NCI-H1694 treated with DMSO at 0.1 percent for 48 hours (cell line): ENCODE results near the gene MAGI2.
"Not testable (repeated sequence)": the region's sequence is repeated elsewhere in the genome, so short reads cannot be mapped to it uniquely, and the experiment has no call there.

Experiments used
- DNase-seq: peaks from one replicate; lab custom pipeline; 2025; lab: John Stamatoyannopoulos, UW

The MAGI2 gene

DNA sequence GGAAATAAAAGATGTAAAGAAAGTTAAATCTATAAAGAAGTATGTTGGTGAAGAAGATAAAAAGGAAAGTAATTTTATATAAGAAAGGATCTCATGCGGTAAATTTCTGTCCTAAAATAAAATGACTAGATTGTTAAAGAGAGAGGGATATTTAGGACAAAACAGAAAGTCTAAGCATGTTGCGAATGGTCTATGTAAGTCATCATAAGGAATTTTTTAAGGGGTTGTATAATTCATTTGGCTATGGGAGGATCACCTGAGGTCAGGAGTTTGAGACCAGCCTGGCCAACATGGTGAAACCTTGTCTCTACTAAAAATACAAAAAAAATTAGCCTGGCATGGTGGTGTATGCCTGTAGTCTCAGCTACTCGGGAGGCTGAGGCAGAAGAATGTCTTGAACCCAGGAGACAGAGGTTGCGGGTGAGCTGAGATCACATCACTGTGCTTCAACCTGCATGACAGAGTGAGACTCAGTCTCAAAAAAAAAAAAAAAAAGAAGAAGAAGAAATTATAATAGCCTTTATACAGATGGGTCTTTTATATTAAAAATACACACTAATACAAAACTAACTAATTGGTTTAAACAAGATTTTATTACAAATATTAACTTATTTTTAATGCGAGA is 294.3 kb downstream of the MAGI2 start:
- no peak for DNase-seq

DNA sequence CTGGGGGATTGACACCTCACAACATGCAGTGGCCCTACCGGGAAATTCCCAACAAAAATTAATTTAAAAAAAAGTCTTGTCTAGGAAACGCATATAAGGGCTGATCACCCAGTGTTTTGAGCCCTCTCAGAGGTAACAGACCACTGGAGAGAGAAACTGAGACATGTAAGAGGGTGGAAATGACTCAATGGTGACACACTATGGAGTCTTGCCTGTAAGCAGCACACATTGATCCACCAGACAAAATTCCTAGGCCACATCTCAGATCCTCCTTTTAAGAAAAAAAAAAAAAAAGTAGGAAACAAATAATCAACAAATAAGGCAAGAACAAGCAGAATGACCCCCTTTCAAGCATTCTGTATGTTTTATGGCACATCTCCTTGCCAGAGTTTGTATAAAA is 296.2 kb downstream of the MAGI2 start:
- DNase-seq: no peak

DNA sequence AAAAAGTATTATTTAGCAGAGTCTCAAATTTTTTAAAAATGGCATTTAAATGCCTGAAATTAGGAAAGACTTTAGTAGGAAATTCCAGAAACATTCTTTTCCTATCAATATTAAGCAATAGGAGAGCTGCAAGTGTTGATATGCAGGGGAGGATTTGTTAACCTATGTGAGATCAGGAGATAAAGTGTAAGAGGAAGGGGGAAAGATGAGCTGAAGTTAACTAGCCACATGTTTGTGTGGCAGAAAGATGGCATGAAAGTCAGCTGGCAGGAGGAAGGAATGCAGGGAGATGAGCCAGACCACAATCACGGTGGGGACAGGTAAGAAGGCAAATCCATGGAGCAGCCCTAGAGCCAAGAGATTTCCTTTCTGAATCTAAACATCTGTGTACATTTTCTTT is 303.6 kb downstream of the MAGI2 start:
- no peak for DNase-seq

DNA sequence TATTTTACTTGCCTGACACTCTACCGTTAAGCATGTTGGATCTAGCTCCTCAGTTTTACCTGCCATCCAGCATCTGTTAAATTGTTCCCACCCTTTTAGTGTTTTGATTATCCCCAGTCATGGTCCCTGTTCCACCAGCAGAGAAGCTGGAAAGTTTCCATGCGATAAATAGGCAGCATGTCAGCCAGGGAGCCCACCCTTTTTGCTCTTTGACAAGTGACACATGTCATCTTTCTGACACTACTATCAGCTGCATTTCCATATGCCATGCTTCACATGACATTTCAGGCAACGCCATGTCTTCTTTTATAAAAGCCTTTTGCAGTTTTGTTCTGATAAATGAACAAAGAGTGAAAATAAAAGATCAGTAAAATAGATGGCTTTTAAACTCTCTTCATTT is 310.8 kb downstream of the MAGI2 start:
- DNase-seq: peak; percentile 31

DNA sequence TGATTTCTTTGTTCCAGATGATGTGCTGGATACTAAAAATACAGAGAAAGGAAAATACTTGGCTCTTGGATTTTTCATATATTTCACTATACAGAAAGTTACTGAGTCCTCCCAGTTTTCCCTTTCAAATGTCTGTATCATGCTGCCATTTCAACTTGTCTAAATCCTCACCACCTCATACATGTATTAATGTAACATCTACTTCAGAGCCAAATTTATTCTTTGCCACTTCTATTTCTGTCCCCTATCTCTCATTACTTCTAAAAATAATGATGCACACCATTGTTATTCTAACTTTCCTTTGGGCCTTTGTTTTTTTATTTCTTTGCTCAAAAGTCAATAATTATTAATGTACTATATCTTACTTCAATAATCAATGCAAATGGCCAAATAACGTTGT is 312.2 kb downstream of the MAGI2 start:
- no peak for DNase-seq

DNA sequence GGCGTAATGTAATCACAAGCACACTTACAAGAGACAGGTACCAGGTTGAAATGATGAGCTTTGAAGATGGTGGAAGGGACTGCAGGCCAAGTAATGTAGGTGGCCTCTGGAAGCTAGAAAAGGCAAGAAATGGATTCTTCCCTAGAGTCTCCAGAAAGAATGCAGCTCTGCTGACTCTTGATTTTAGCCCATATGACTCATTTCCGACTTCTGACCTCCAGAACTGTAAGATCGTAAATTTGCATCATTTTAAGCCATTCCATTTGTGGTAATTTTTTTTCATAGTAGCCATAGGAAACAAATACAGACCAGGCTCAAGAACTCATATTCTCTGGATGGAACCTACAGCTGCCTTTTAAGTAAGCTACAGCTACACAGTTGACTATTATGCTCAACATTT is 315.5 kb downstream of the MAGI2 start:
- no peak for DNase-seq

DNA sequence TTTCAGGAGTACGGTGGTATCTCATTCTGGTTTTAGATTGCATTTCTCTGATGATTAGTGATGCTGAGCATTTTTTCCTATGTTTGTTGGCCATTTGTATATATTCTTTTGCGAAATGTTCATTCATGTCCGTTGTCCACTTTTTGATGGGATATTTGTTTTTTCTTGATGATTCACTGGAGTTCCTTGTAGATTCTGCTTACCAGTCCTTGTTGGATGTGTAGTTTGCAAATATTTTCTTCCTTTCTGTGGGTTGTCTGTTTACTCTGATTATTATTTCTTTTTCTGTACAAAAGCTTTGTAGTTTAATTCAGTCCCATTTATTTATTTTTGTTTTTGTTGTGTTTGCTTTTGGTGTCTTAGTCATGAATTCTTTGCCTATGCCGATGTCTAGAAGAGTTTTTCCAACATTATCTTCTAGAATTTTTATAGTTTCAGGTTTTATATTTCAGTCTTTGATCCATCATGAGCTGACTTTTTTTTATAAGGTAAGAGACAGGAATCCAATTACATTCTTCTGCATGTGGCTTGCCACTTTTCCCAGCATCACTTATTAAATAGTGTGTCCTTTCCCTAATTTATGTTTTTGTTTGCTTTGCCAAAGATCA is 320.5 kb downstream of the MAGI2 start:
- no peak for DNase-seq

DNA sequence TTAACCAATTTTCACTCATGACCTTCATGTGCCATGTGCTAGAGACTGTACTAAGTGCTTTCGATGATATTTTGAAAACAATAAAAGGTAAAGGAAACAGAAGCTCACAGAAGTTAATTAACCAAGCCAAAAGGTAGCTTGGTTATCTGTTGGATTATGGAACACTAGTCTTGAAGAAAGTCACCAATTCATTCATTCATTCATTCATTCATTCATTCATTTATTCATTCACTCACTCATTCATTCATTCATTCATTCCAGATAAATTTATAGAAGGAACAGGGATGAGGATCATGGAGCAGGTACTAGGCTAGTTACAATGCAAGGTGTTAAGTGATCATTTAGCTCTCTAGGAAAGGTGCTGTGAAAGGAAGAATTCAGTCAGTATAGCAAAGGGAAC is 322.8 kb downstream of the MAGI2 start:
- DNase-seq: no peak

DNA sequence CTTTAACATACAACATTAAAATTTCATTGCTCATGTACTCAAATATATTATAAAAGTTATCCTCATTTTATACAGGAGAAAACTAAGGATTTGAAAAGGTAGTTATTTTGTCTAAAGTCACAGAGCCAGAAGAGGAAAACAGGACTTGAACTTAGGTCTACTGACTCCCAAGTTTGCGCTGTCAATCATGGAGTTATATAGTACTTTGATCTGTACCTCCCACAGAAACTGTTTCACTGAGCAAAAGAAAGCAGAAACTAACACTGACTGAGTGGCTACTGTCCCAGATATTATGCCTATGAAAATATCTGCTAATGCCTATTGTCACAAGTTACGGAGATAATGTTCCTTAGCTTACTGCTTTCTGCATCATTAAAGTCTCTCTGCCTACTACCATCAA is 329.1 kb downstream of the MAGI2 start:
- no peak for DNase-seq

DNA sequence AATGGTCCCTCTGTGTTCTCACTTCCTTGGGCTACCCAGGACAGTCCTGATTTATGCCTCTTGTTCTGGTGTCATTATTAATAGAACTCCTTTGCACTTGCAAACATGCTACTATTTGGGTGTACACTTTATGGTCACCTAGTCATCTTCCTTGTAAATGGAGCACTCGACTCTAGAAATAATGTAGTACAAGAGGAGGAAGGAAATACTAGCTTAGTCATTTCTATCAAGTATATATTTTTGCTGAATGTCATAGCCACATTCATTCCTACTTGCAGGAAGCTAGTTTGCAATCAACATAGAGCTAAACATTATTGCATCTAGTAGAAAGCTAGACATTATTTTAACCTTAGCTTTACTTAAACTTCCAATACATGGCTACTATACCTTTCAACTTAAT is 335.3 kb downstream of the MAGI2 start:
- DNase-seq: no peak

DNA sequence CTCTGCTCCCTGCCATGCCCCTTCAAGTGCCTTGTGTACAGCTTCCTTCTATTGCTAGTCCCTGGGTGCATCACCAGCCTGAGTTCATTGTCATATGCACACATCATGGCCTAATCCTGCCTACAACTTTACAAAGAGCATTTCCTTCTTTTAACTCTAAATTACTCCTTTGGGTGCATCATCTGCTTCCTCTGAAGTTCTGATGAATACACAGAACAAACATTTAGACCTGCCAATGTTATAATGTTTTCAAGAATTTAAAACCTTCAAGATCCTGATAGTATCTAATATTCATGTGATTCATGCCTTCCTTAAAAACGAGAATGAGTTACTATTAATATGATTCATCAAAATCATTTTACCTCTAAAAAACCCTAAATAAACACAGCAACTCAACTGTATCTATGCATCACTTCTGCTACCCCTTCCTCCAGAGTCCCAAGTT is 357.1 kb downstream of the MAGI2 start:
- no peak for DNase-seq

DNA sequence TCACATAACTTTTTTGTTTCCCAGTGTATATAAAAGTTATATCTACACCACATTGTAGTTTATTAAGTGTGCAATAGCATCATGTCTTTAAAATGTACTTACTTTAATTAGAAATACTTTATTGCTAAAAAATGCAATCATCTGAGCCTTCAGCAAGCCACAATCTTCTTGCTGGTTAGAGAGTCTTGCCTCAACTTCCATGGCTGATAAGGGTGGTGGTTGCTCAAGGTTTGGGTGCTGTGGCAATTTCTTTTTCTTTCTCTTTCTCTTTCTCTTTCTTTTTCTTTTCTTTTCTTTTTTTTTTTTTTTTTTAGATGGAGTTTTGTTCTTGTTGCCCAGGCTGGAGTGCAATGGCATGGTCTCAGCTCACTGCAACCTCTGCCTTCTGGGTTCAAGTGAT is 360.0 kb downstream of the MAGI2 start:
- DNase-seq: no peak

DNA sequence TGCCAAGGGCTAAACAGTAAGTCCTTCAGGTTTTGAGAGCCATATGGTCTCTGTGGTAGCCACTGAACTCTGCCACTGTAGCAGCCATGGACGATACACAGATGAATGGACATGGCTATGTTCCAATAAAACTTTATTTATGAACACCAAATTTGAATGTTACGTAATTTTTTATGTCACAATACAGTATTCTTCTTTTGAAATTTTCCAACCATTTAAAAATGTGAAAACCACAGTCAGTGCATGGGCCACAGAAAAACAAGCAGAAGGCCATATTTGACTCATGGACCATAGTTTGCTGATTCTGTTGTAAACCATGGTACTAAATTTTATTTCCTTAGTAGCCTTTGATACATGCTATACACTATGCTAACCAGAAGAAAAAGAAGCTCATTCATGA is 361.8 kb downstream of the MAGI2 start:
- DNase-seq: no peak

DNA sequence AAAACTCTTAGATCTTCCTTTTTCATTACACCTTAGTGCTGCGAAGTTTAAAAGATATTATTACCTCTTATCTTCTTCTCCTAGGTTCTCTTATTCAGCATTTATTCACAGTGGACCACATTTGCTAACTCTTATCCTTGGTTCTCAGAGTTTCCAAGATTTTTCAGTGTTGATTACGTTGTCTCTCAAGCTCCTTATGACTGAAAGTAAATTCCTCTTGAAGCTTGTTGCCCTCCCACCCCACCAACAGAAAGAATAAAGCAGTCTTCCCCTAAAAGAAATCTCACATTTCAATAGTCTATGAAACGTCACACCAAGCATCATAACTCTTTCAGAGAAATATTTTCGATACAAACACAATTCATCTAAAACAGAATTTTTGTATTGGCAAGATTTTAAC is 362.5 kb downstream of the MAGI2 start:
- DNase-seq: no peak

DNA sequence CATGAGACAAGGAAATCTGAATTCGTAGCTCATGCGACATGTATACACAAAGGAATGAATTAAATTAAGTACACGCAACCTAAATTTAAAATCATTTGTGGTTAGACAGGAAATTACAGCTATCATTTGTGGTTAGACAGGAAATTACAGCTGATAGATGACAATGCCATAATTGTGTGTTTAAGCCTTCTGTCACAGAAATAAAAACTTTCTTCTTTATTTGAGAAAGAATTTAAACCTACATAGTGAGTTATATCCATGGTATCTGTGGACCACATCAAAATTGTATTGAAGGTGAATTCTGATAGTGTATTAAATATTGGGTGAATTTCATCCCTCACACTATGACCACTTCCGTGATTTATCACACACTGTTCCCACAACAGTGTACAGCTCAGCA is 362.9 kb downstream of the MAGI2 start:
- DNase-seq: no peak

DNA sequence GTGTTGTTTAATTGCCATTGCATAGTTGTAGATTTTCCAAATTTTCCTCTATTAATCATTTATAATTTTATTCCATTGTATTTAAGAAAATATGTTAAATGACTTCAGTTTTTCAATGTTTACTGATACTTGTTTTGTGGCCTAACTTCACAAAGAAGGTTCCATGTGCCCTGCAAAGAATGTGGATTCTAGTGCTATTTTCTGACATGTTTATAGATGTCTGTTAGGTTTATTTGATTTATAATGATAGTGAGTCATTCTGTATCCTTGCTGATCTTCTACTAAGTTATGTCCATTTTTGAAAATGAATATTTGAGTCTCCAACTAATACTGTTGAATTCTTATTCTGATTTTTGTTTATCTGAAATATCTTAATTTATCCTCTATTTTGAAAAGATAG is 369.0 kb downstream of the MAGI2 start:
- no peak for DNase-seq

DNA sequence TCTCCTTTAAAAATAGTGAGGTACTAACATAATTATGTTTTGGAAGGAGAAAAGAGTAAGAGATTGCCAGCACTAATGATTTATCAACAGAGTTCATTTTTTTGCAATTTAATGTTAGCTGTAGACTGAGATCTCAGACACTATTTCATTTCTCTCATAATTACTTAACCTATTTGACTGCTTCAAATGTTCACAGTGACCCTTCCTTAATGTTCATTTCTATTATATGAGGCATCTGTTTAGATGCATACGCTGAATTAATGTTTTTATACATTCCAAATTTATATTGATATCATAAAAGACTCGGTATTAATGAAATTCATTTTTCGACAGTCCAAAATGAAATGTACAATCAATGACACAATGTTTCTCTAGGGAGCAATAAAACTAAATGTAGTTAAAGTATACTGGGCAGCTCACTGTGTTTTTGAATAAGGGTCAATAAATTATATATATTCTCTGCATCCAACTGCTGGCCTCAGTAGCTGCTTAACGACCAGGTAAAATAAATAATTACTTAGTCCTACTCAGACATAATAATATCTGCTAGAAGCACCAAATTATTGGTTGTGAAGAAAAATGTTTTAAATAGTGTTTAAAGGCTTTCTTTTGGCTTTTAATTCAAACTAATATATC is 373.4 kb downstream of the MAGI2 start:
- DNase-seq: no peak

DNA sequence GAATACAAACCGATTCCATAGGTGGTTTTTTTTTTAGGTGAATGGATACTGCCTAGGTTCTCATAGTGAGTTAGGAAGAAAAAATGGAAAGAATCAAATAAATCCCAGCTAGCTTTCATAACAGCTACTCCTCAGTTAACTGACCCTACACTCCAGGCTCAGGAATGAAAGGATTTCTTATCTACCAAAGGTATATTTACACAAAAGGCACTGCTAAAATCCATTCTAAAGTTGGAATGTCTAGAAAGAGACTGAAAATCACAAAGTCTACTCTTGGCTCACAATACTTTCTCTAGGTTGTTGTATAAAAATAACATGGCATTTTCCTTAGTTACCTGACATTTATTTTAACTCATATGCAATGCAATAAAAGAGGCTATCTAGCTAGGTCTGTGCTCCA is 375.2 kb downstream of the MAGI2 start:
- no peak for DNase-seq

DNA sequence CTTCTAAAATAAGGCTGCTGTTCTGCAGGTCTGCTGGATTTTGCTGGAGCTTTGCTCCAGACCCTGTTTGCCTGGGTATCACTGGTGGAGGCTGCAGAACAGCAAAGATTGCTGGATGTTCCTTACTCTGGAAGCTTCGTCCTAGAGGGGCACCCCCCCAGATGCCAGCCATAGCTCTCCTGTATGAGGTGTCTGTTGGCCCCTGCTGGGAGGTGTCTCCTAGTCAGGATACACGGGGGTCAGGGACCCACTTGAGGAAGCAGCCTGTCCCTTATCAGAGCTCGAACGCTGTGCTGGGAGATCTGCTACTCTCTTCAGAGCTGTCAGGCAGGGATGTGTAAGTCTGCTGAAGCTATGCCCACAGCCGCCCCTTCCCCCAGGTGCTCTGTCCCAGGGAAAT is 382.3 kb downstream of the MAGI2 start:
- DNase-seq: not testable (repeated sequence)

DNA sequence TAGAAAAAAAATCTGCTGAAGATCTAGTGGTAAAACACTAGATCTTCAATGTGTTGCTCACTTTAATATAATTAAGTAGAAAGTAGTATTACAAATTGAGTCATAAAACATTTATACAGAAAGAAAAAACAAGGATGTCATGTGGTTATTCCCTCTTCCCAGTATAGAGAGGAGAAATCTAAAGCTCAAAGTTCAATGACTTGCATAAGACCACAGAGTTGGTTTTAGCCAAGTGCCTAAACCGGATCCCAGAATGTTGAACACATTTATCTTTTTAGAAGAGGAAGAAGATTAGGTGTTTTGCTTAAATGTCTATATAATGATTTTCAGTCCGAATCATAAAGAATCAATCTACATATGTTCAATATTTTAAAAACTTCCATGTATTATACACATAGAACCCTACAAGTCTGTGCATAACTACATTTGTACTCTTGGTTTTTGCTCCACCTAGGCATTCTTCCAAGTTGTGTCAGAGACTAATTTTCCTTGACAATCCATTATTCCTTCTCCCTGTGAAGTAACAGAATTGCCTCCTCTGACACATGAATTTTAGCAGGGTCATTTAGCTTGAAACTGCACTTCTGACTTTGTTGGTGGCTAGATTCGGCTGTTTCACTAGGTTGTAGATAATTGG is 389.2 kb downstream of the MAGI2 start:
- DNase-seq: no peak

DNA sequence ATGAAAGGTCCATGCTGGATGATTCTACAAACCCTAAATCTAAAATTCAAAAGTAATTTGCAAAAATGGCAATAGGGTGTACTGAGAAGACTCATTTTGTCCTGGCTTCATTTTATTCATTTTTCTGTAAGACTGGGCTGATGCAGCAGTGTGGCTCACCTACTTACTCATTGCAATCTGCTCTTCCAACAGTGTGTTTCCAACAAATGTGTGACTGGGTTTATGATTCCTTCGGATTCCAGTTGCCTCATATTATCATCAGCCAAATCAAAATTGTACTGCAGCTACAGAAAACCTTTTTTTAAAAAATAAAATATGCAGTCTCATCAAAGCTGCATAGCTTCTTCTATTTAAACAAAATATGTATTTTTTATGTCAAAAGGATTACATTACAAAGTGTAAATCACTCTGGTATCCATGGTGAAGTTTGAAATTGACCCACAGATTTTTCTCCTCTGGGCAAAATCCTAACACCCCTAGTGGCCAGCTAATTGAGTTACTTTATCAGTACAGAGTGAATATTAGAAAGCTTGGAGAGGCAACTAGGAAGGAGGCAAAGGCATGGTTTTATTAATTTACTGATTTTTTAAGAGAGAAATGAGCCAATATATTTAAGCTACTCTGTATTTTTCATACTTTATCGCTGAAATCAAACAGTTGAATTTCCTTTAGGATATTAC is 390.3 kb downstream of the MAGI2 start:
- no peak for DNase-seq

DNA sequence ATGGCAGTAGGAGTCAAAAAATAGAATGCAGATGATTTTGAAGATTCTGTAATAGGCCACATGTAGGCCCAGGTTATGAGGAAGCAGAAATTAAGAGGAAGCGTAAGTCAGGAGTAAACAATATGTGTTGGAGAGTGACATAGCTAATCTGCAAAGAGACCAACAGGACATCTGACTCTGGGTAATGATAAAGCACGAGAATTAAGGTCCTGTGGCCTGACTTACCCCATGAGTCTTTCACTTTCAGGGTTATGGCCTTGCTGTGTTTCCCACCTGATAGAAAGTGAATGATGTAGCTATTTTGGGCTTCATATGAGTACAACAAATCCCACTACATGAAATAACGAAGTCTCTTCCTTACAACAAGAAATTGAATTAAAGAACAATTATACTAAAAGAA is 393.0 kb downstream of the MAGI2 start:
- DNase-seq: no peak
